Measurements from ENCODE around the gene RPL13. TPM values are rescaled to one million over a fixed set of nuclear protein-coding genes. Genes with fewer than 3 reads are reported as not detected.

Gene RPL13
- total and polyA plus RNA-seq, 2 of the 13 experiments (the other 11 are each of a cell fraction or from before 2014, with no cell fraction given): 2,988 to 4,411 TPM

GRCh38 chr16:89583197-89583894 is 22.9 kb downstream of the RPL13 start:
- no TSS peak for BruUV-seq (replicated peaks)
- CTCF ChIA-PET (ENCODE audit: low intra/inter-chr PET ratio, low total read pairs): no interaction called here
- Histone ChIP-seq H3K4me2 (ENCODE audit: low read depth, low read length) (no peak overlapping the region), H3K9me3 (ENCODE audit: low read length) (no peaks in the 10 kb centered on the region), H3K36me3 (replicated peaks in 1 of 2; ENCODE audit: control insufficient read depth in 1 of 2, insufficient read depth in 2 of 2, low read length in 2 of 2) (no peaks in the 10 kb centered on the region), H3K9ac (ENCODE audit: insufficient read depth, low read depth, low read length) (no peak overlapping the region), H3K4me1 (ENCODE audit: insufficient read depth, low read length) (peaks cover 39% of the 10 kb centered on the region), H2AFZ (ENCODE audit: low read length) (no peak overlapping the region), H3K4me3 (replicated peaks in 1 of 3; ENCODE audit: insufficient read depth in 1 of 3, low read depth in 2 of 3, low read length in 3 of 3) (no peak overlapping the region), H3K27me3 (ENCODE audit: control insufficient read depth in 1 of 2, insufficient read depth in 2 of 2, low read length in 2 of 2) (peaks cover 0 to 27% of the 10 kb centered on the region in 2 experiments; a peak in 3 of 5 replicates), H4K20me1 (ENCODE audit: insufficient read depth, low read length) (no peaks in the 10 kb centered on the region), H3K79me2 (ENCODE audit: insufficient read depth, low read length) (no peaks in the 10 kb centered on the region), H3K27ac (ENCODE audit: extremely low read length, insufficient read depth, low read length) (no peak overlapping the region)
- POLR2A ChIA-PET: interaction anchor here (2.2 kb wide), 1 partner anchor 11 kb away, joined by 10 read pairs; no protein-coding TSS in a partner anchor
- no peak for TF ChIP-seq BATF2 (CRISPR knock-in tag; IDR thresholded peaks at IDR 0.05)
- TF ChIP-seq, protein P1, sequence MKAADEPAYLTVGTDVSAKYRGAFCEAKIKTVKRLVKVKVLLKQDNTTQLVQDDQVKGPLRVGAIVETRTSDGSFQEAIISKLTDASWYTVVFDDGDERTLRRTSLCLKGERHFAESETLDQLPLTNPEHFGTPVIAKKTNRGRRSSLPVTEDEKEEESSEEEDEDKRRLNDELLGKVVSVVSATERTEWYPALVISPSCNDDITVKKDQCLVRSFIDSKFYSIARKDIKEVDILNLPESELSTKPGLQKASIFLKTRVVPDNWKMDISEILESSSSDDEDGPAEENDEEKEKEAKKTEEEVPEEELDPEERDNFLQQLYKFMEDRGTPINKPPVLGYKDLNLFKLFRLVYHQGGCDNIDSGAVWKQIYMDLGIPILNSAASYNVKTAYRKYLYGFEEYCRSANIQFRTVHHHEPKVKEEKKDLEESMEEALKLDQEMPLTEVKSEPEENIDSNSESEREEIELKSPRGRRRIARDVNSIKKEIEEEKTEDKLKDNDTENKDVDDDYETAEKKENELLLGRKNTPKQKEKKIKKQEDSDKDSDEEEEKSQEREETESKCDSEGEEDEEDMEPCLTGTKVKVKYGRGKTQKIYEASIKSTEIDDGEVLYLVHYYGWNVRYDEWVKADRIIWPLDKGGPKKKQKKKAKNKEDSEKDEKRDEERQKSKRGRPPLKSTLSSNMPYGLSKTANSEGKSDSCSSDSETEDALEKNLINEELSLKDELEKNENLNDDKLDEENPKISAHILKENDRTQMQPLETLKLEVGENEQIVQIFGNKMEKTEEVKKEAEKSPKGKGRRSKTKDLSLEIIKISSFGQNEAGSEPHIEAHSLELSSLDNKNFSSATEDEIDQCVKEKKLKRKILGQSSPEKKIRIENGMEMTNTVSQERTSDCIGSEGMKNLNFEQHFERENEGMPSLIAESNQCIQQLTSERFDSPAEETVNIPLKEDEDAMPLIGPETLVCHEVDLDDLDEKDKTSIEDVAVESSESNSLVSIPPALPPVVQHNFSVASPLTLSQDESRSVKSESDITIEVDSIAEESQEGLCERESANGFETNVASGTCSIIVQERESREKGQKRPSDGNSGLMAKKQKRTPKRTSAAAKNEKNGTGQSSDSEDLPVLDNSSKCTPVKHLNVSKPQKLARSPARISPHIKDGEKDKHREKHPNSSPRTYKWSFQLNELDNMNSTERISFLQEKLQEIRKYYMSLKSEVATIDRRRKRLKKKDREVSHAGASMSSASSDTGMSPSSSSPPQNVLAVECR (CRISPR knock-in tag; IDR thresholded peaks at IDR 0.05; ENCODE audit: borderline replicate concordance): 0 out of 2 replicates have a peak, but pooled peaks have one; percentile 9
- no peak for ATAC-seq
- 69% methylated on average over 27 of the region's 36 CpGs for WGBS (ENCODE audit: low lambda C conversion rate)
- FAIRE-seq: no peak
- intact Hi-C loops (cut with micrococcal nuclease; ENCODE audit: unreplicated experiment): no loop called here
- in situ Hi-C loops (cut with HindIII; ENCODE audit: extremely low pct_ligation_motif_present, low pct_unique_long_range_greater_than_20kb): no loop called here
- no peak for DNase-seq (ENCODE audit: low spot score)
